ENCODE results near the gene SMYD3. TPM values are rescaled to one million over a fixed set of nuclear protein-coding genes. Genes with fewer than 3 reads are reported as not detected.

Gene SMYD3
- total RNA-seq, 4 donors from 2014 or later = 11.6 to 26.9 (median 18.3) TPM

DNA sequence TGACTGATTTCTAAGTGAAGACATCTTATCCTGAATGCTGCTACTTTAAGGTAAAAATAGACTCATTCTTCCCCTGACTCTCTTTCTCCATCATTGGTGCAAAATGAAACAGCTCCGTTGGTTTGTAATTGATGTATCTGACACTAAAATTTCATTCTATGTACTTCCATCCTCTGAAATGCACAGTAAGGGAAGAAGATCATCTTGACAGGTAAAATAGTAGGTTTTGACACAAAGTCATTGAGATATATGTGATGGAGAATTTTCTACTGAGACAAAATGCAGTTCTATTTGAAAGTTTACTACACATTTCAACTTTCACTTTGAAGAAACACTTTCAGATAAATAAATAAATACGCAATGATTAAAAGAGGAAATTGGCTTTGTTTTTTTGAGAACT lies 348.9 kb downstream of the SMYD3 start:
- 64 to 100% methylated on average over 1 to 2 of the region's 2 CpGs for WGBS, 2 donors (ENCODE audit: low coverage in 1 of 2)
- TF ChIP-seq POLR2A (IDR thresholded peaks at IDR 0.05) (no peak), EP300 (IDR thresholded peaks at IDR 0.05) (no peak), CTCF (IDR thresholded peaks at IDR 0.05) (no peak), POLR2AphosphoS5 (IDR thresholded peaks at IDR 0.05) (no peak)

DNA sequence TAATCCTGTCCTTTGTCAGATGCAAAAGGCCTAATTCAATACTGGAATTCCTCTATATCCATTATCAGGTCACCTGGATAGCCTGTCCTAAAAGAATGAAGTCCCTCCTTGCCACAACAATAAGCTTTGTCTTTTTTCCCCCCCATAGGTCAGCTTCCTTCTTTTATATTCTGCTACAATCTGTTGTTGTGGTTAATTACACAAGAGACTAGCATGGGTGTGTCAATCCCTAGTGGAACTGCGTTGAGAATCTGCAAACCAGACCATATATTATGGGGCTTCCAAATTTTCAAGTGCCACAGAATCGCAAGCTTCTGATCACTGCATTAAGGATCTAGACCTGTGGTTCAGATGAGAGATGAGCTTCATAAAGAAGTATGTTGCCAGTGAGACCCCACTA lies 349.6 kb downstream of the SMYD3 start:
- peaks cover 0 to 4% of the 10 kb centered on the region in 2 donors for H3K36me3 ChIP-seq
- H3K4me1 ChIP-seq = peaks cover 0 to 3% (median 3%) of the 10 kb centered on the region in 3 donors
- TF ChIP-seq EP300 (IDR thresholded peaks at IDR 0.05) = no peak
- TF ChIP-seq POLR2A (IDR thresholded peaks at IDR 0.05) = no peak
- TF ChIP-seq CTCF (IDR thresholded peaks at IDR 0.05) = no peak
- TF ChIP-seq POLR2AphosphoS5 (IDR thresholded peaks at IDR 0.05) = no peak
- no peak overlapping the region for H3K27ac ChIP-seq
- no peak overlapping the region for H3K4me3 ChIP-seq
- no peaks in the 10 kb centered on the region for H3K9me3 ChIP-seq
- ATAC-seq = no peak
- 88% methylated on average over 2 of the region's 2 CpGs; no CpG with 5 or more reads in 1 of the 2 donors for WGBS, 2 donors (ENCODE audit: low coverage in 1 of 2)
- H3K27me3 ChIP-seq = no peaks in the 10 kb centered on the region

More for the DNA sequence above, 348.9 kb downstream of the SMYD3 start:
- Histone ChIP-seq H3K4me3 (no peak overlapping the region), H3K27ac (no peak overlapping the region), H3K27me3 (no peaks in the 10 kb centered on the region), H3K36me3 (peaks cover 0 to 4% of the 10 kb centered on the region in 2 donors), H3K4me1 (peaks cover 0 to 3% (median 3%) of the 10 kb centered on the region in 3 donors), H3K9me3 (no peaks in the 10 kb centered on the region)
- ATAC-seq = no peak

DNA sequence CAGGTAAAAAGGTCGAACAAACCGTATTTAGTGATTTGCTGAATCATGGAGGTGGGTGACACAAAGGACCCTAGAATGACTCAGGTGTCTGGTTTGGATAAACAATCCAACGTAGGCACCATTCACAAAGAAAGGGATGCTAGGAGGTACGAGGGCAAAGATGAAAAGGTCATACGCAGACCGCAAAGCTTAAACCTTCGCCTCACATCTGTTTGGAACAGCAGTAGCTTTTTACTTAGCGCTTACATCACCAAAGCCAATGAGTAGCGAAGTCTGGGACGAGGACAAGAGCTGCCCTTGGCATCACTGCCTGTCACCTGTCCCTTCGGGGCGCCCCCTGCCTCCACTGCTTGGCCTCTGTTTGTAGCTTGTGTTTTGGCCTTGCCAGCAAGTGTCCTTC lies 350.2 kb downstream of the SMYD3 start:
- Histone ChIP-seq H3K27ac (no peak overlapping the region), H3K36me3 (peaks cover 0 to 4% of the 10 kb centered on the region in 2 donors), H3K27me3 (no peaks in the 10 kb centered on the region), H3K9me3 (no peaks in the 10 kb centered on the region), H3K4me3 (no peak overlapping the region), H3K4me1 (peaks cover 0 to 3% (median 3%) of the 10 kb centered on the region in 3 donors)
- WGBS, 2 donors (ENCODE audit: low coverage in 1 of 2) = 89 to 93% methylated on average over 3 to 12 of the region's 12 CpGs
- no peak for TF ChIP-seq EP300 (IDR thresholded peaks at IDR 0.05)
- TF ChIP-seq POLR2AphosphoS5 (IDR thresholded peaks at IDR 0.05) = no peak
- TF ChIP-seq POLR2A (IDR thresholded peaks at IDR 0.05) = no peak
- TF ChIP-seq CTCF (IDR thresholded peaks at IDR 0.05) = no peak
- ATAC-seq = no peak

GRCh38 chr1:246155923-246156322 lies 351.2 kb downstream of the SMYD3 start:
- no peak for ATAC-seq
- 44 to 63% methylated on average over 4 of the region's 4 CpGs for WGBS, 2 donors (ENCODE audit: low coverage in 1 of 2)
- peaks cover 0 to 3% (median 3%) of the 10 kb centered on the region in 3 donors for H3K4me1 ChIP-seq
- no peak overlapping the region for H3K4me3 ChIP-seq
- H3K27me3 ChIP-seq = no peaks in the 10 kb centered on the region
- peaks cover 0 to under 1% of the 10 kb centered on the region in 2 donors for H3K36me3 ChIP-seq
- H3K9me3 ChIP-seq = no peaks in the 10 kb centered on the region
- TF ChIP-seq POLR2A (IDR thresholded peaks at IDR 0.05) = no peak
- no peak for TF ChIP-seq CTCF (IDR thresholded peaks at IDR 0.05)
- H3K27ac ChIP-seq = no peak overlapping the region

GRCh38 chr1:246153796-246154212 lies 353.3 kb downstream of the SMYD3 start:
- Histone ChIP-seq H3K4me1 (peaks cover 0 to 3% (median 3%) of the 10 kb centered on the region in 3 donors), H3K4me3 (no peak overlapping the region), H3K27me3 (no peaks in the 10 kb centered on the region), H3K36me3 (no peaks in the 10 kb centered on the region), H3K27ac (no peak overlapping the region), H3K9me3 (no peaks in the 10 kb centered on the region)
- no peak for TF ChIP-seq POLR2AphosphoS5 (IDR thresholded peaks at IDR 0.05)
- TF ChIP-seq CTCF (IDR thresholded peaks at IDR 0.05) = no peak
- TF ChIP-seq POLR2A (IDR thresholded peaks at IDR 0.05) = no peak
- TF ChIP-seq EP300 (IDR thresholded peaks at IDR 0.05) = no peak
- ATAC-seq = no peak
- WGBS, 2 donors (ENCODE audit: low coverage in 1 of 2) = 96 to 100% methylated on average over 1 to 3 of the region's 3 CpGs

Data from gastroesophageal sphincter (tissue), 4 donors.